Measurements from ENCODE around the gene AIRE. TPM values are rescaled to one million over a fixed set of nuclear protein-coding genes. Genes with fewer than 3 reads are reported as not detected.

AIRE gene
- polyA plus RNA-seq, 2 donors: 0.01 to 0.06 TPM

- Histone ChIP-seq H3K9me3 (ENCODE audit: control insufficient read depth in 2 of 2, insufficient read depth in 1 of 2, low read depth in 1 of 2, low read length in 1 of 2) (no peaks in the 10 kb centered on the region), H3K36me3 (ENCODE audit: control insufficient read depth in 2 of 2, insufficient read depth in 2 of 2, low read length in 1 of 2) (peaks cover 0 to 3% of the 10 kb centered on the region in 2 donors), H3K4me1 (ENCODE audit: control insufficient read depth in 2 of 2, insufficient read depth in 2 of 2, low read length in 1 of 2) (peaks cover 8 to 16% of the 10 kb centered on the region in 2 donors), H3K4me3 (ENCODE audit: low read depth in 1 of 2, low read length in 2 of 2) (no peak overlapping the region), H3K27ac (ENCODE audit: low read depth in 2 of 2, low read length in 1 of 2) (no peak overlapping the region), H3K27me3 (ENCODE audit: control insufficient read depth in 1 of 2, insufficient read depth in 2 of 2, low read length in 2 of 2) (no peaks in the 10 kb centered on the region)
- 72 to 75% methylated on average over 13 of the region's 13 CpGs for WGBS, 2 donors
These were observed 11.2 kb downstream of the AIRE start for GRCh38 chr21:44296916-44297315.

DNA sequence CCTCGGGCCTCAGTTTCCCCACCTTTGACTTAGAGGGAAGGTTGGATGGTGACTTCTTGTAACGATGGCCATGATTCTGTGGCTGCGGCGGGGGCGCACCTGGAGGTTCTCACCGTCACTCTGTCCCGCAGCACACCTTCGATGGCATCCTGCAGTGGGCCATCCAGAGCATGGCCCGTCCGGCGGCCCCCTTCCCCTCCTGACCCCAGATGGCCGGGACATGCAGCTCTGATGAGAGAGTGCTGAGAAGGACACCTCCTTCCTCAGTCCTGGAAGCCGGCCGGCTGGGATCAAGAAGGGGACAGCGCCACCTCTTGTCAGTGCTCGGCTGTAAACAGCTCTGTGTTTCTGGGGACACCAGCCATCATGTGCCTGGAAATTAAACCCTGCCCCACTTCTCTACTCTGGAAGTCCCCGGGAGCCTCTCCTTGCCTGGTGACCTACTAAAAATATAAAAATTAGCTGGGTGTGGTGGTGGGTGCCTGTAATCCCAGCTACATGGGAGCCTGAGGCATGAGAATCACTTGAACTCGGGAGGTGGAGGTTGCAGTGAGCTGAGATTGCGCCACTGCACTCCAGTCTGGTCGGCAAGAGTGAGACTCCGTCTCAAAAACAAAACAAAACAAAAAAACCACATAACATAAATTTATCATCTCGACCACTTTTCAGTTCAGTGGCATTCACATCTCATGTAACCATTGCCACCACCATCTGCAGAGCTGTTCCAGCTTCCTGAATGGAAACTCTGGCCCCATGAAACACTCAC, 12.0 kb downstream of the AIRE start:
- H3K4me3 ChIP-seq (ENCODE audit: low read depth in 1 of 2, low read length in 2 of 2): no peak overlapping the region
- peaks cover 0 to 3% of the 10 kb centered on the region in 2 donors for H3K36me3 ChIP-seq (ENCODE audit: control insufficient read depth in 2 of 2, insufficient read depth in 2 of 2, low read length in 1 of 2)
- no peaks in the 10 kb centered on the region for H3K9me3 ChIP-seq (ENCODE audit: control insufficient read depth in 2 of 2, insufficient read depth in 1 of 2, low read depth in 1 of 2, low read length in 1 of 2)
- 22 to 24% methylated on average over 22 of the region's 22 CpGs for WGBS, 2 donors
- H3K4me1 ChIP-seq (ENCODE audit: control insufficient read depth in 2 of 2, insufficient read depth in 2 of 2, low read length in 1 of 2): peaks cover 9 to 24% of the 10 kb centered on the region in 2 donors
- no peak overlapping the region for H3K27ac ChIP-seq (ENCODE audit: low read depth in 2 of 2, low read length in 1 of 2)
- H3K27me3 ChIP-seq (ENCODE audit: control insufficient read depth in 1 of 2, insufficient read depth in 2 of 2, low read length in 2 of 2): no peaks in the 10 kb centered on the region

GRCh38 chr21:44298301-44298700, 12.6 kb downstream of the AIRE start:
- peaks cover 0 to 3% of the 10 kb centered on the region in 2 donors for H3K36me3 ChIP-seq (ENCODE audit: control insufficient read depth in 2 of 2, insufficient read depth in 2 of 2, low read length in 1 of 2)
- WGBS, 2 donors: 86 to 89% methylated on average over 2 of the region's 2 CpGs

DNA sequence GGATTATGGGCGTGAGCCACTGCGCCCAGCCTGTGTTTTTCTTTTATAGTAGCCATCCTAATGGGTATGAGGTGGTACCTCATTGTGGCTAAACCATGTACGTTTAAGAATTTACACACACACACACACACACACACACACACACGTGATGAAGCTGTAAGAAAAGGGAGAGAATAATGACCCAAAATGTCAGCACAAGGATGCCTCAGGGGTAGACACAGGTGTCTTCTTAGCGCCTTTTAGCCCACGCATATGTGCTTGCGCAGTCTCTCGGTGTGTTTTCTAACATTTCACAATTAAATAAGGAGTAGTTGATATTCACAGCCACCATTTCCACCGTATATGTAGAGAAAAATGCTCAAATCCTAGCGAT, 13.4 kb downstream of the AIRE start:
- 20 to 32% methylated on average over 10 of the region's 10 CpGs for WGBS, 2 donors
- Histone ChIP-seq H3K4me1 (ENCODE audit: control insufficient read depth in 2 of 2, insufficient read depth in 2 of 2, low read length in 1 of 2) (peaks cover 7 to 29% of the 10 kb centered on the region in 2 donors), H3K4me3 (ENCODE audit: low read depth in 1 of 2, low read length in 2 of 2) (peak overlapping the region in 1 of 2 donors; percentile 80), H3K9me3 (ENCODE audit: control insufficient read depth in 2 of 2, insufficient read depth in 1 of 2, low read depth in 1 of 2, low read length in 1 of 2) (no peaks in the 10 kb centered on the region), H3K27me3 (ENCODE audit: control insufficient read depth in 1 of 2, insufficient read depth in 2 of 2, low read length in 2 of 2) (no peaks in the 10 kb centered on the region), H3K27ac (ENCODE audit: low read depth in 2 of 2, low read length in 1 of 2) (peak overlapping the region; percentile 79 to 90), H3K36me3 (ENCODE audit: control insufficient read depth in 2 of 2, insufficient read depth in 2 of 2, low read length in 1 of 2) (peaks cover 0 to 3% of the 10 kb centered on the region in 2 donors)

More at GRCh38 chr21:44298301-44298700, 12.6 kb downstream of the AIRE start:
- Histone ChIP-seq H3K4me1 (ENCODE audit: control insufficient read depth in 2 of 2, insufficient read depth in 2 of 2, low read length in 1 of 2) (peaks cover 9 to 25% of the 10 kb centered on the region in 2 donors), H3K27me3 (ENCODE audit: control insufficient read depth in 1 of 2, insufficient read depth in 2 of 2, low read length in 2 of 2) (no peaks in the 10 kb centered on the region), H3K27ac (ENCODE audit: low read depth in 2 of 2, low read length in 1 of 2) (no peak overlapping the region), H3K9me3 (ENCODE audit: control insufficient read depth in 2 of 2, insufficient read depth in 1 of 2, low read depth in 1 of 2, low read length in 1 of 2) (no peaks in the 10 kb centered on the region), H3K4me3 (ENCODE audit: low read depth in 1 of 2, low read length in 2 of 2) (no peak overlapping the region)

DNA sequence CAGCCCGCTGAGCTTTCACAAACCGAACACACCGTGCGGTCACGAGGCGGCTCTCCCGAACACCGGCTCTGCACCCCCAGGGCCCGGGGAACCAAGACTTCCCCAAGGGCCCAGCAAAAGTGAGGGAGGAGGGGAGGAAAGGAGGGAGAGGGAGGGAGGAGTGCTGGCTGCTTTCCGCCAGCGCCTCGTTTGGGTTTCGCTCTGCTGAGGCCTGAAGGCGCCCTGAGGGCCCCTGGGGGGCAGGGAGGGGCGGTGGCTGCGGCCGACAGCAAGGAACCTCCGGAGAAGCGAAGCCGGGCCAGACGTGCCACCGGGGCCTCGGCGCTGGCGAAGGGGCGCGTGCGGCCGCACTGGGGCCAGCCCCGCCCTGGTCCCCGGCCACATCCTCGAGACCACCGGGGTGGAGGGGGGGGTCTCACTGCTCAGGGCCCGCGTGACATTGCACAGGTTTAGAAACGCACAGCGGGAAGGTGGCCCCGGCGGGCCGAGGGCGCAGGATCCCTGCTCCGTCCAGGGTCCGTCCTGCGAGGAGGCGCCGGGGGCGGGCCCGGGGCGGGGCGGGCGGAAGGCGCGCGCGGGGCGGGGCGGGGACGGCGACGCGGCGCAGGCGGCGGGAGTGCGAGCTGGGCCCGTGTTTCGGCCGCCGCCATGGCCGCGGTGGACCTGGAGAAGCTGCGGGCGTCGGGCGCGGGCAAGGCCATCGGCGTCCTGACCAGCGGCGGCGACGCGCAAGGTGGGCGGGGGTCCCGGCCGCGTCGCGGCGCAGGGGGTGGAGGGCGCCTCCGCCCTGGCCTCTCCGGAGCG, 14.0 kb downstream of the AIRE start, which contains the start of gene PFKL:
Gene PFKL, plus strand, starts transcription at position 596 of the 804 bp plus-strand sequence. Its CDS starts 53 bp downstream, at position 649.
- H3K4me1 ChIP-seq (ENCODE audit: control insufficient read depth in 2 of 2, insufficient read depth in 2 of 2, low read length in 1 of 2): peaks cover 7 to 33% of the 10 kb centered on the region in 2 donors
- peaks cover 0 to 7% of the 10 kb centered on the region in 2 donors for H3K36me3 ChIP-seq (ENCODE audit: control insufficient read depth in 2 of 2, insufficient read depth in 2 of 2, low read length in 1 of 2)
- H3K27ac ChIP-seq (ENCODE audit: low read depth in 2 of 2, low read length in 1 of 2): peak within 1 kb of the TSS; percentile 79 to 90
- no peaks in the 10 kb centered on the region for H3K27me3 ChIP-seq (ENCODE audit: control insufficient read depth in 1 of 2, insufficient read depth in 2 of 2, low read length in 2 of 2)
- 1% methylated on average over 29 to 94 of the region's 94 CpGs for WGBS, 2 donors
- no peaks in the 10 kb centered on the region for H3K9me3 ChIP-seq (ENCODE audit: control insufficient read depth in 2 of 2, insufficient read depth in 1 of 2, low read depth in 1 of 2, low read length in 1 of 2)
- H3K4me3 ChIP-seq (ENCODE audit: low read depth in 1 of 2, low read length in 2 of 2): peak within 1 kb of the TSS; percentile 80 to 83

DNA sequence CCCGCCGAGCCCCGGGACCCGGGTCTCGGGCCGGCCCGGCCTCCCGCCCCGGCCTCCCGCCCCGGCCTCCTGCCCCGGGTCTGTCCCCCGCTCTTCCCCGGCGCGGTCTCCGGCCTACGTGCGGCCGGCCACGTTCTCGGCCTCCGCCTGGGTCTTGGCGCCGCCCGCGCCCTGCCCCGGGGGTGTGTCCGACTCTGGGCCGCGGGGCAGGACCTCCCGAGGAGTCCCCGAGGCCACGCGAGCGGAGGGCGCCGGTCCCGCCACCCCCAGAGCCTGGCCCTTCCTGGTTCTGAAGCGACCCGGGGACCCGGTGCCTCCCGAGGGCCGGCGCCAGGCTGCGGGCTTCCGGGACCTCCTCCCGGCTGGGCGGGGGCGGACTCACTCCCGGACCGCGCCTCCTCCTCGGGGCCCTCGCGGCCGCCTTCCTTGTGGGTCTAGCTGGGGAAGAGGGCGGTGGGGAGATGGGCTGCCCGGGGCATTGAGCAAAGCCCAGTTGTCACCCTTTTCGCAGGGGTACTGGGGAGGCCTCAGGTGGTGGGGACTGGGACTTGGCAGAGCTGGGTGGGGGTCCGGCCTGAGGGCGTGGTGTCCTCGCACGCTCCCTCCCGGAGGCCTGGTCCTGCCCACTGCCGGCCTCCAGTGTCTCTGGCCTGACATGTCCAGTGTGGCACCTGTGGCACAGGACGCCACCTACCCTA, 14.7 kb downstream of the AIRE start:
- WGBS, 2 donors: 1% methylated on average over 40 to 67 of the region's 67 CpGs
- peaks cover 7 to 33% of the 10 kb centered on the region in 2 donors for H3K4me1 ChIP-seq (ENCODE audit: control insufficient read depth in 2 of 2, insufficient read depth in 2 of 2, low read length in 1 of 2)

DNA sequence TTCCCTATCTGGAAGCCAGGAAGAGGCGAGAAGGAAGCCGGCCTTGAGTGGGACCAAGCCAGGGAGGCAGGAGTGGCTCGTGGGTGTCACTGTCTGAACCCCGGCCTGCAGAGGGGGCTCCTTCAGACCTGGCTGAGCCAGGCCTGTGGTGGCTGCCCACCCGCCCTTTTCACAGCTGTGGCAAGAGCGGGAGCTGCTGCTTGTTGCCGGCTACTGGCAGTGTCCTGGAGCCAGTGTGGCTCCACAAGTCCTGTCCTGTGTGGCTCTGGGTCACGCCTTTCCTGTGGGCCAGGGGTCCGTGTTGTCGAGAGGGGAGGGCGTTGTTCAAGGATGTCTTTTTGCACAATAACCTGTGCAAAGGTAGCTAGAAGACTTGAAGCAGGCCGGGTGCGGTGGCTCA, 15.5 kb downstream of the AIRE start:
- 58 to 61% methylated on average over 13 of the region's 13 CpGs for WGBS, 2 donors
- peak overlapping the region; percentile 80 to 83 for H3K4me3 ChIP-seq (ENCODE audit: low read depth in 1 of 2, low read length in 2 of 2)
- H3K27ac ChIP-seq (ENCODE audit: low read depth in 2 of 2, low read length in 1 of 2): peak overlapping the region; percentile 79 to 90
- H3K27me3 ChIP-seq (ENCODE audit: control insufficient read depth in 1 of 2, insufficient read depth in 2 of 2, low read length in 2 of 2): no peaks in the 10 kb centered on the region
- no peaks in the 10 kb centered on the region for H3K9me3 ChIP-seq (ENCODE audit: control insufficient read depth in 2 of 2, insufficient read depth in 1 of 2, low read depth in 1 of 2, low read length in 1 of 2)
- H3K4me1 ChIP-seq (ENCODE audit: control insufficient read depth in 2 of 2, insufficient read depth in 2 of 2, low read length in 1 of 2): peaks cover 7 to 33% of the 10 kb centered on the region in 2 donors
- peaks cover 0 to 11% of the 10 kb centered on the region in 2 donors for H3K36me3 ChIP-seq (ENCODE audit: control insufficient read depth in 2 of 2, insufficient read depth in 2 of 2, low read length in 1 of 2)

More for the DNA sequence above, 14.7 kb downstream of the AIRE start:
- Histone ChIP-seq H3K36me3 (ENCODE audit: control insufficient read depth in 2 of 2, insufficient read depth in 2 of 2, low read length in 1 of 2) (peaks cover 0 to 11% of the 10 kb centered on the region in 2 donors), H3K4me3 (ENCODE audit: low read depth in 1 of 2, low read length in 2 of 2) (peak overlapping the region; percentile 80 to 83), H3K27me3 (ENCODE audit: control insufficient read depth in 1 of 2, insufficient read depth in 2 of 2, low read length in 2 of 2) (no peaks in the 10 kb centered on the region), H3K9me3 (ENCODE audit: control insufficient read depth in 2 of 2, insufficient read depth in 1 of 2, low read depth in 1 of 2, low read length in 1 of 2) (no peaks in the 10 kb centered on the region), H3K27ac (ENCODE audit: low read depth in 2 of 2, low read length in 1 of 2) (peak overlapping the region; percentile 79 to 90)

GRCh38 chr21:44301961-44302406, 16.3 kb downstream of the AIRE start:
- H3K36me3 ChIP-seq (ENCODE audit: control insufficient read depth in 2 of 2, insufficient read depth in 2 of 2, low read length in 1 of 2): peaks cover 0 to 18% of the 10 kb centered on the region in 2 donors
- H3K4me1 ChIP-seq (ENCODE audit: control insufficient read depth in 2 of 2, insufficient read depth in 2 of 2, low read length in 1 of 2): peaks cover 7 to 33% of the 10 kb centered on the region in 2 donors
- H3K27ac ChIP-seq (ENCODE audit: low read depth in 2 of 2, low read length in 1 of 2): peak overlapping the region in 1 of 2 donors; percentile 43
- WGBS, 2 donors: 62 to 67% methylated on average over 9 of the region's 9 CpGs
- no peaks in the 10 kb centered on the region for H3K27me3 ChIP-seq (ENCODE audit: control insufficient read depth in 1 of 2, insufficient read depth in 2 of 2, low read length in 2 of 2)
- H3K9me3 ChIP-seq (ENCODE audit: control insufficient read depth in 2 of 2, insufficient read depth in 1 of 2, low read depth in 1 of 2, low read length in 1 of 2): no peaks in the 10 kb centered on the region
- no peak overlapping the region for H3K4me3 ChIP-seq (ENCODE audit: low read depth in 1 of 2, low read length in 2 of 2)
